K562 (cell line): Measurements from ENCODE around the gene ENKD1. TPM values are rescaled to one million over a fixed set of nuclear protein-coding genes. Genes with fewer than 3 reads are reported as not detected.

Experiments used
- ATAC-seq: fragments of 200-7000 bp; cut with Tn5 transposase; 3 replicates; pipeline ENCODE4 v1.9.1; 2020; ENCODE audit warnings: moderate library complexity
- BruUV-seq: library from RNA; stranded (reverse); fragments of 400-500 nt; replicated peaks from 2 replicates; lab custom pipeline; 2021; lab: Mats Ljungman, UMichigan
- CTCF ChIA-PET: fragments of 300-600 bp; formaldehyde crosslinking; extraction: SDS; loops from one replicate; lab custom pipeline; 2021; ENCODE audit warnings: low intra/inter-chr PET ratio; lab: Yijun Ruan, JAX
- POLR2A ChIA-PET: fragments of 300-600, 350-650 bp; sonication (Branson Sonifier 250); formaldehyde crosslinking; extraction: SDS; loops from one replicate; lab custom pipeline; 2021; ENCODE audit warnings: antibody characterized with exemption, inconsistent platforms; lab: Yijun Ruan, JAX
- DNase-seq, 4 experiments: peaks; one replicate each; pipeline versions ENCODE4 v3.0.0 to v3.0.0-alpha.2; 2011 to 2018; ENCODE audit warnings: low spot score in 3 of 4, mixed read lengths in 3 of 4; ENCODE audit errors: extremely low read depth in 1 of 4
- FAIRE-seq: peaks from 2 replicates; lab custom pipeline; 2011; peaks lifted over from hg19 to GRCh38; lab: Jason Lieb, UNC
- H2AFZ ChIP-seq: 2 replicates; pipeline ENCODE4 v1.6.0; 2011; ENCODE audit warnings: low read depth, low read length, control low read depth, inconsistent platforms
- H3K27ac ChIP-seq: fragments of 200-600 bp; 3 replicates; pipeline ENCODE4 v1.8.0; 2011; ENCODE audit warnings: low read depth, mild to moderate bottlenecking, control low read depth, inconsistent platforms, low read length, moderate library complexity, mixed read lengths; ENCODE audit errors: extremely low read depth
- H3K27me3 ChIP-seq, 2 experiments: fragments of 300-600 bp in 1 of 2; 2 replicates in 1 of 2; 3 replicates in 1 of 2; pipeline versions ENCODE4 v1.6.0 to v1.8.0; 2011; ENCODE audit warnings: inconsistent platforms in 2 of 2, low read length in 2 of 2, mild to moderate bottlenecking in 1 of 2, mixed read lengths in 1 of 2, moderate library complexity in 1 of 2; ENCODE audit not compliant: control insufficient read depth in 2 of 2, insufficient read depth in 2 of 2
- H3K36me3 ChIP-seq: fragments of 300-600 bp; 3 replicates; pipeline ENCODE4 v1.8.0; 2011; ENCODE audit warnings: mild to moderate bottlenecking, low read length, inconsistent platforms; ENCODE audit not compliant: control insufficient read depth, insufficient read depth
- H3K4me1 ChIP-seq, 2 experiments: fragments of 200-600 bp in 1 of 2; replicated peaks in 1 of 2; 2 replicates in 1 of 2; 3 replicates in 1 of 2; pipeline versions ENCODE4 v1.5.1 to v1.8.0; 2011; ENCODE audit warnings: inconsistent platforms in 2 of 2, low read length in 2 of 2, mild to moderate bottlenecking in 1 of 2, mixed read lengths in 1 of 2, moderate library complexity in 1 of 2; ENCODE audit not compliant: control insufficient read depth in 2 of 2, insufficient read depth in 2 of 2
- H3K4me2 ChIP-seq: 2 replicates; pipeline ENCODE4 v1.6.1; 2011; ENCODE audit warnings: low read length, control low read depth, inconsistent platforms, mixed read lengths; ENCODE audit not compliant: insufficient read depth
- H3K4me3 ChIP-seq: fragments of 200-600 bp; sonication (generic), shearing (Covaris generic); 2 replicates; pipeline ENCODE4 v1.5.1; 2016; ENCODE audit warnings: control low read depth, inconsistent platforms
- H3K79me2 ChIP-seq: fragments of 200-600 bp; 3 replicates; pipeline ENCODE4 v1.8.0; 2011; ENCODE audit warnings: low read length, inconsistent platforms; ENCODE audit not compliant: control insufficient read depth, insufficient read depth
- H3K9ac ChIP-seq, 2 experiments: 2 replicates each; pipeline versions ENCODE4 v1.6.0 to v1.6.1; 2011; ENCODE audit warnings: low read depth in 2 of 2, low read length in 2 of 2, control low read depth in 1 of 2, inconsistent platforms in 1 of 2, mild to moderate bottlenecking in 1 of 2, mixed read lengths in 1 of 2; ENCODE audit not compliant: insufficient read depth in 1 of 2
- H3K9me1 ChIP-seq: one replicate; pipeline ENCODE4 v1.6.0; 2011; ENCODE audit warnings: inconsistent platforms, mild to moderate bottlenecking, low read length, moderate library complexity; ENCODE audit not compliant: control insufficient read depth, insufficient read depth
- H3K9me3 ChIP-seq: replicated peaks from 2 replicates; pipeline ENCODE4 v1.5.1; 2011; ENCODE audit warnings: low read depth, low read length, inconsistent platforms; ENCODE audit not compliant: control insufficient read depth, insufficient read depth
- H4K20me1 ChIP-seq: replicated peaks from 2 replicates; pipeline ENCODE4 v1.6.1; 2011; ENCODE audit warnings: low read length, inconsistent platforms, mixed read lengths; ENCODE audit not compliant: control insufficient read depth, insufficient read depth
- GTF2B ChIP-seq: IDR thresholded peaks from 2 replicates; pipeline ENCODE4 v1.6.1; 2011; ENCODE audit not compliant: insufficient read length; ENCODE audit errors: extremely low read depth
- MYBL2 ChIP-seq, 2 experiments: fragments of 450-650 bp in 1 of 2; sonication (generic) in 1 of 2; formaldehyde crosslinking in 1 of 2; IDR thresholded peaks; 2 replicates each; pipeline versions ENCODE4 v1.6.1 to v1.8.1; 2017 to 2022; ENCODE audit warnings: borderline replicate concordance in 1 of 2, inconsistent platforms in 1 of 2, low read depth in 1 of 2, mild to moderate bottlenecking in 1 of 2, missing genetic modification reagents in 1 of 2, moderate library complexity in 1 of 2
- NR4A1 ChIP-seq, 2 experiments: fragments of 250-450 bp in 1 of 2; fragments of 450-650 bp in 1 of 2; sonication (Bioruptor Pico) in 1 of 2; IDR thresholded peaks; 2 replicates each; pipeline versions ENCODE4 v1.4.0 to v1.6.1; 2016 to 2020; ENCODE audit warnings: mild to moderate bottlenecking in 2 of 2, missing compliant biosample characterization in 1 of 2, missing genetic modification characterization in 1 of 2, moderate library complexity in 1 of 2
- POU5F1 ChIP-seq: fragments of 150-350 bp; IDR thresholded peaks from 2 replicates; pipeline ENCODE4 v1.6.1; 2014; ENCODE audit warnings: borderline replicate concordance, low read length, low read depth, mild to moderate bottlenecking; ENCODE audit not compliant: partially characterized antibody
- SRSF7 ChIP-seq: fragments of 200-400 bp; formaldehyde crosslinking; optimal IDR thresholded peaks from 2 replicates; pipeline ENCODE3; 2017; ENCODE audit warnings: mild to moderate bottlenecking, low read depth, low read length
- ZNF124 ChIP-seq: sonication (generic); formaldehyde crosslinking; IDR thresholded peaks from 2 replicates; pipeline ENCODE4 v1.8.1; 2022; ENCODE audit warnings: missing genetic modification reagents
- WGBS: fragments of 100-300 bp; shearing (Covaris generic); methylation state at CpG from one replicate; pipeline ENCODE4 v1.1.6; 2016; ENCODE audit warnings: low coverage, mixed read lengths; ENCODE audit not compliant: insufficient coverage; ENCODE audit errors: missing lambda C conversion rate; 5-methylcytosine and 5-hydroxymethylcytosine counted together
- in situ Hi-C: fragments of 300-500 bp; cut with MboI; formaldehyde crosslinking; loops from 4 replicates; pipeline ENCODE4 v1.15.0; 2018; ENCODE audit warnings: inconsistent platforms, mixed read lengths
- intact Hi-C: fragments of 100-400 bp; cut with micrococcal nuclease; formaldehyde crosslinking; loops from 2 replicates; pipeline ENCODE4 v1.14.2; 2022
- polyA plus RNA-seq, 8 experiments: library from polyadenylated mRNA; depleted of rRNA in 4 of 8; stranded (reverse) in 5 of 8; unstranded in 3 of 8; fragments of >200 nt; fragmentation: Nextera tagmentation in 2 of 8; fragmentation: Illumina TruSeq in 1 of 8; extraction: Ambion mirVana in 2 of 8; extraction: Trizol in 1 of 8; gene quantifications; 2 replicates each; pipeline versions ENCODE4 v1.2.1 to v1.2.3, GENCODE V29; 2011 to 2014; ENCODE audit warnings: inconsistent platforms in 1 of 8, missing spikeins in 1 of 8
- total RNA-seq, 7 experiments: library from RNA; depleted of rRNA in 6 of 7; stranded (reverse); fragments of >200 nt in 6 of 7; fragmentation: Illumina TruSeq in 2 of 7; extraction: Trizol in 2 of 7; gene quantifications; 2 replicates each; pipeline versions ENCODE4 v1.2.1 to v1.2.3, GENCODE V29; 2011 to 2021; ENCODE audit warnings: low replicate concordance in 1 of 7
- TF ChIP-seq, protein P1 (sequence below): sonication (generic); formaldehyde crosslinking; IDR thresholded peaks from 2 replicates; pipeline ENCODE4 v1.8.0; 2023; ENCODE audit warnings: missing genetic modification reagents, mild to moderate bottlenecking, borderline replicate concordance

The ENKD1 gene
- total and polyA plus RNA-seq, 9 of the 15 experiments (the other 6 are each of a cell fraction or from before 2014, with no cell fraction given): 1.1 to 26.9 (median 8.3) TPM

- no peak for ATAC-seq
- Histone ChIP-seq H3K9ac (no peak overlapping the region), H3K4me1 (peaks cover 0 to 4% of the 10 kb centered on the region in 2 experiments; a peak in 2 of 5 replicates), H3K9me1 (no peaks in the 10 kb centered on the region), H3K27me3 (no peaks in the 10 kb centered on the region), H3K36me3 (no peaks in the 10 kb centered on the region), H3K27ac (no peak overlapping the region), H4K20me1 (0 out of 2 replicates have a peak, but pooled peaks cover 4% of the 10 kb centered on the region), H2AFZ (no peak overlapping the region), H3K4me3 (no peak overlapping the region), H3K4me2 (no peak overlapping the region), H3K9me3 (no peaks in the 10 kb centered on the region), H3K79me2 (0 out of 3 replicates have a peak, but pooled peaks cover 4% of the 10 kb centered on the region)
- no TSS peak for BruUV-seq
- 85% methylated on average over 5 of the region's 5 CpGs for WGBS
- in situ Hi-C loops (no loop called here), intact Hi-C loops (no loop called here)
- FAIRE-seq: no peak
- no peak for TF ChIP-seq SRSF7
- no peak for TF ChIP-seq MYBL2 (IDR thresholded peaks at IDR 0.05; ENCODE audit: low read depth)
- no peak for TF ChIP-seq MYBL2 (CRISPR knock-in tag; IDR thresholded peaks at IDR 0.05; ENCODE audit: borderline replicate concordance)
- no peak for TF ChIP-seq ZNF124 (CRISPR knock-in tag)
- TF ChIP-seq GTF2B: no peak
- no peak for TF ChIP-seq POU5F1
- no peak for TF ChIP-seq NR4A1 (CRISPR knock-in tag; IDR thresholded peaks at IDR 0.05)
- TF ChIP-seq NR4A1 (tag; IDR thresholded peaks at IDR 0.05): no peak
- TF ChIP-seq, protein P1, sequence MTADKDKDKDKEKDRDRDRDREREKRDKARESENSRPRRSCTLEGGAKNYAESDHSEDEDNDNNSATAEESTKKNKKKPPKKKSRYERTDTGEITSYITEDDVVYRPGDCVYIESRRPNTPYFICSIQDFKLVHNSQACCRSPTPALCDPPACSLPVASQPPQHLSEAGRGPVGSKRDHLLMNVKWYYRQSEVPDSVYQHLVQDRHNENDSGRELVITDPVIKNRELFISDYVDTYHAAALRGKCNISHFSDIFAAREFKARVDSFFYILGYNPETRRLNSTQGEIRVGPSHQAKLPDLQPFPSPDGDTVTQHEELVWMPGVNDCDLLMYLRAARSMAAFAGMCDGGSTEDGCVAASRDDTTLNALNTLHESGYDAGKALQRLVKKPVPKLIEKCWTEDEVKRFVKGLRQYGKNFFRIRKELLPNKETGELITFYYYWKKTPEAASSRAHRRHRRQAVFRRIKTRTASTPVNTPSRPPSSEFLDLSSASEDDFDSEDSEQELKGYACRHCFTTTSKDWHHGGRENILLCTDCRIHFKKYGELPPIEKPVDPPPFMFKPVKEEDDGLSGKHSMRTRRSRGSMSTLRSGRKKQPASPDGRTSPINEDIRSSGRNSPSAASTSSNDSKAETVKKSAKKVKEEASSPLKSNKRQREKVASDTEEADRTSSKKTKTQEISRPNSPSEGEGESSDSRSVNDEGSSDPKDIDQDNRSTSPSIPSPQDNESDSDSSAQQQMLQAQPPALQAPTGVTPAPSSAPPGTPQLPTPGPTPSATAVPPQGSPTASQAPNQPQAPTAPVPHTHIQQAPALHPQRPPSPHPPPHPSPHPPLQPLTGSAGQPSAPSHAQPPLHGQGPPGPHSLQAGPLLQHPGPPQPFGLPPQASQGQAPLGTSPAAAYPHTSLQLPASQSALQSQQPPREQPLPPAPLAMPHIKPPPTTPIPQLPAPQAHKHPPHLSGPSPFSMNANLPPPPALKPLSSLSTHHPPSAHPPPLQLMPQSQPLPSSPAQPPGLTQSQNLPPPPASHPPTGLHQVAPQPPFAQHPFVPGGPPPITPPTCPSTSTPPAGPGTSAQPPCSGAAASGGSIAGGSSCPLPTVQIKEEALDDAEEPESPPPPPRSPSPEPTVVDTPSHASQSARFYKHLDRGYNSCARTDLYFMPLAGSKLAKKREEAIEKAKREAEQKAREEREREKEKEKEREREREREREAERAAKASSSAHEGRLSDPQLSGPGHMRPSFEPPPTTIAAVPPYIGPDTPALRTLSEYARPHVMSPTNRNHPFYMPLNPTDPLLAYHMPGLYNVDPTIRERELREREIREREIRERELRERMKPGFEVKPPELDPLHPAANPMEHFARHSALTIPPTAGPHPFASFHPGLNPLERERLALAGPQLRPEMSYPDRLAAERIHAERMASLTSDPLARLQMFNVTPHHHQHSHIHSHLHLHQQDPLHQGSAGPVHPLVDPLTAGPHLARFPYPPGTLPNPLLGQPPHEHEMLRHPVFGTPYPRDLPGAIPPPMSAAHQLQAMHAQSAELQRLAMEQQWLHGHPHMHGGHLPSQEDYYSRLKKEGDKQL: no peak
- CTCF ChIA-PET: no interaction called here
- no peak for DNase-seq
- POLR2A ChIA-PET: interaction anchor here (0.6 to 0.7 kb wide), 2 partner anchors 10 to 23 kb away, joined by 4 read pairs; no protein-coding TSS in a partner anchor
Observed at GRCh38 chr16:67707790-67708189, 41.2 kb upstream of the ENKD1 start.
